Colonic mucosa (tissue), 4 donors: ENCODE results near the gene INO80. TPM values are rescaled to one million over a fixed set of nuclear protein-coding genes. Genes with fewer than 3 reads are reported as not detected.

ENCODE experiments used
- DNase-seq: peaks from one replicate; pipeline ENCODE4 v3.0.0-alpha.2; 2020
- H3K27ac ChIP-seq: fragments of 200-600 bp; one replicate; pipeline ENCODE4 v1.8.0; 2021
- H3K27me3 ChIP-seq: fragments of 200-600 bp; one replicate; pipeline ENCODE4 v1.8.0; 2021
- H3K36me3 ChIP-seq: fragments of 200-600 bp; one replicate; pipeline ENCODE4 v1.8.0; 2021
- H3K4me1 ChIP-seq: fragments of 200-600 bp; one replicate; pipeline ENCODE4 v1.8.0; 2021; ENCODE audit warnings: mild to moderate bottlenecking
- H3K4me3 ChIP-seq: fragments of 200-600 bp; one replicate; pipeline ENCODE4 v1.8.0; 2021
- H3K9ac ChIP-seq, 2 donors: one replicate each; pipeline ENCODE4 v1.7.0; 2013; ENCODE audit warnings: control low read depth in 2 of 2, low read depth in 2 of 2, low read length in 2 of 2
- H3K9me3 ChIP-seq: fragments of 200-600 bp; one replicate; pipeline ENCODE4 v1.8.0; 2021
- CTCF ChIP-seq: fragments of 200-600 bp; IDR thresholded peaks from one replicate; pipeline ENCODE4 v1.8.0; 2022; ENCODE audit warnings: antibody characterized with exemption, mild to moderate bottlenecking
- intact Hi-C: fragments of 100-400 bp; cut with DNase I; formaldehyde crosslinking; loops from one replicate; pipeline ENCODE4 v1.14.1; 2022
- total RNA-seq, 2 donors: library from RNA; stranded (reverse); fragmentation: NEBNext Ultra II Directional in 1 of 2; extraction: Animal tissue kit (Norgen Biotek cat#: 25700) in 1 of 2; gene quantifications; one replicate each; pipeline ENCODE4 v1.2.1, GENCODE V29; 2021
- donor health status: healthy.
- donor health status: DM: no; HTN: no; CAD: no.
- donor health status: DM: no; HTN: no; CAD: no.

The INO80 gene
- total RNA-seq, 2 donors from 2014 or later, result 17.6 to 27.4 TPM

GRCh38 chr15:40944510-40945296 is 171.4 kb downstream of the INO80 start:
- intact Hi-C loops, result loop anchor here (5.0 kb wide), 2 partner anchors 37 to 68 kb away; no protein-coding TSS in a partner anchor
- Histone ChIP-seq H3K9me3 (no peaks in the 10 kb centered on the region), H3K4me1 (no peaks in the 10 kb centered on the region), H3K27me3 (no peaks in the 10 kb centered on the region), H3K36me3 (no peaks in the 10 kb centered on the region), H3K27ac (no peak overlapping the region), H3K4me3 (no peak overlapping the region), H3K9ac (no peak overlapping the region)
- TF ChIP-seq CTCF, result no peak
- DNase-seq, result no peak

GRCh38 chr15:40943764-40944365 is 172.2 kb downstream of the INO80 start:
- H3K27me3 ChIP-seq, result no peaks in the 10 kb centered on the region
- H3K4me3 ChIP-seq, result no peak overlapping the region
- intact Hi-C loops, result loop anchor here (5.0 kb wide), 2 partner anchors 37 to 68 kb away; no protein-coding TSS in a partner anchor
- H3K4me1 ChIP-seq, result no peaks in the 10 kb centered on the region
- TF ChIP-seq CTCF, result no peak
- H3K27ac ChIP-seq, result no peak overlapping the region
- H3K36me3 ChIP-seq, result no peaks in the 10 kb centered on the region
- H3K9ac ChIP-seq, result no peak overlapping the region
- no peaks in the 10 kb centered on the region for H3K9me3 ChIP-seq
- no peak for DNase-seq

- Histone ChIP-seq H3K9me3 (no peaks in the 10 kb centered on the region), H3K27ac (no peak overlapping the region), H3K4me1 (no peaks in the 10 kb centered on the region), H3K27me3 (no peaks in the 10 kb centered on the region), H3K9ac (peak overlapping the region in 1 of 2 donors; percentile 74), H3K4me3 (no peak overlapping the region), H3K36me3 (no peaks in the 10 kb centered on the region)
- DNase-seq, result no peak
- no peak for TF ChIP-seq CTCF
- intact Hi-C loops, result loop anchor here (5.0 kb wide), 2 partner anchors 36 to 69 kb away; no protein-coding TSS in a partner anchor
Observed at GRCh38 chr15:40942878-40943277, 173.2 kb downstream of the INO80 start.

GRCh38 chr15:40942337-40942854 is 173.7 kb downstream of the INO80 start:
- no peaks in the 10 kb centered on the region for H3K36me3 ChIP-seq
- H3K9me3 ChIP-seq, result no peaks in the 10 kb centered on the region
- no peak for DNase-seq
- intact Hi-C loops, result loop anchor here (5.0 kb wide), 2 partner anchors 35 to 70 kb away; no protein-coding TSS in a partner anchor
- no peaks in the 10 kb centered on the region for H3K4me1 ChIP-seq
- no peaks in the 10 kb centered on the region for H3K27me3 ChIP-seq
- TF ChIP-seq CTCF, result no peak
- peak overlapping the region; percentile 77 for H3K27ac ChIP-seq
- peak overlapping the region; percentile 74 to 87 for H3K9ac ChIP-seq
- peak overlapping the region; percentile 53 for H3K4me3 ChIP-seq

GRCh38 chr15:40941528-40942336 is 174.3 kb downstream of the INO80 start:
- Histone ChIP-seq H3K4me1 (no peaks in the 10 kb centered on the region), H3K27me3 (no peaks in the 10 kb centered on the region), H3K9me3 (no peaks in the 10 kb centered on the region), H3K36me3 (no peaks in the 10 kb centered on the region), H3K27ac (peak overlapping the region; percentile 77), H3K9ac (peak overlapping the region; percentile 85 to 87), H3K4me3 (peak overlapping the region; percentile 53)
- DNase-seq, result peak; percentile 81
- intact Hi-C loops, result loop anchor here (5.0 kb wide), 2 partner anchors 34 to 71 kb away; no protein-coding TSS in a partner anchor
- TF ChIP-seq CTCF, result no peak
